Ascending aorta (tissue), 2 donors: Measurements from ENCODE around the gene NPAS3. TPM values are rescaled to one million over a fixed set of nuclear protein-coding genes. Genes with fewer than 3 reads are reported as not detected.

Experiments used
- DNase-seq, 2 donors: peaks; one replicate each; pipeline ENCODE4 v3.0.0-alpha.2; 2019; ENCODE audit warnings: low spot score in 2 of 2
- H3K27ac ChIP-seq, 2 donors: fragments of 200-600 bp; sonication (generic); one replicate each; pipeline ENCODE4 v1.5.1; 2016 to 2017; ENCODE audit warnings: mild to moderate bottlenecking in 1 of 2
- H3K27me3 ChIP-seq: fragments of 200-600 bp; sonication (generic); one replicate; pipeline ENCODE4 v1.5.1; 2017
- H3K36me3 ChIP-seq, 2 donors: fragments of 200-600 bp; sonication (generic); one replicate each; pipeline ENCODE4 v1.5.1; 2016
- H3K4me1 ChIP-seq, 2 donors: fragments of 200-600 bp; sonication (generic); one replicate each; pipeline ENCODE4 v1.5.1; 2016 to 2017; ENCODE audit warnings: mild to moderate bottlenecking in 1 of 2
- H3K4me3 ChIP-seq, 2 donors: fragments of 200-600 bp; sonication (generic); one replicate each; pipeline ENCODE4 v1.5.1; 2016 to 2017; ENCODE audit warnings: mild to moderate bottlenecking in 1 of 2
- H3K9me3 ChIP-seq, 2 donors: fragments of 200-600 bp; sonication (generic); one replicate each; pipeline ENCODE4 v1.5.1; 2016
- intact Hi-C: fragments of 100-400 bp; cut with DNase I; formaldehyde crosslinking; loops from one replicate; pipeline ENCODE4 v1.15.1; 2023
- total RNA-seq: library from RNA; depleted of rRNA; stranded (reverse); fragments of >200 nt; gene quantifications from one replicate; pipeline ENCODE4 v1.1.0, GENCODE V29; 2016
- TF ChIP-seq, protein P1 (sequence below), 3 experiments: fragments of 200-600 bp in 2 of 3; fragments of 450-650 bp in 1 of 3; sonication (generic) in 2 of 3; IDR thresholded peaks; one replicate each; pipeline ENCODE4 v1.5.1; 2016 to 2019; ENCODE audit warnings: antibody characterized with exemption in 3 of 3, mild to moderate bottlenecking in 1 of 3, moderate library complexity in 1 of 3

The NPAS3 gene
- total RNA-seq, 1 donor from 2014 or later, result not detected

DNA sequence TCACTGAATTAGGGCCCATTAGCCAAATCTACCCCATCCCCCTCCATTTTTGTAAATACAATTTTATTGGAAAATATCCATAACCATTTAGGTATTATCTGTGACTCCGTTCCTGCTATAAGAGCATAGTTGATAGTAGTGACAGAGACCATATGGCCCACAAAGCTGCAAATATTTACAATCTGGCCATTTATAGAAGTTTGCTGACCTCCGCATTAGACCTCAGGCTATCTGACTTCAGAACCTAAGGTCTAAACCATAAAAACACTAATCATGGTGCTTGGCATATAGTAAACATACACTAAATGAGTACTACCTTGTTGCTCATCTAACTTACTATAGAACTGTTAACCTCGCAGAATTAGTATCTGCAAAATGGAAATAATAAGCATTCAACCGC is 124.8 kb downstream of the NPAS3 start:
- H3K9me3 ChIP-seq, result no peaks in the 10 kb centered on the region
- no peaks in the 10 kb centered on the region for H3K27me3 ChIP-seq
- no peaks in the 10 kb centered on the region for H3K4me1 ChIP-seq
- no peak overlapping the region for H3K27ac ChIP-seq
- no peaks in the 10 kb centered on the region for H3K36me3 ChIP-seq
- no peak for DNase-seq
- TF ChIP-seq, protein P1, sequence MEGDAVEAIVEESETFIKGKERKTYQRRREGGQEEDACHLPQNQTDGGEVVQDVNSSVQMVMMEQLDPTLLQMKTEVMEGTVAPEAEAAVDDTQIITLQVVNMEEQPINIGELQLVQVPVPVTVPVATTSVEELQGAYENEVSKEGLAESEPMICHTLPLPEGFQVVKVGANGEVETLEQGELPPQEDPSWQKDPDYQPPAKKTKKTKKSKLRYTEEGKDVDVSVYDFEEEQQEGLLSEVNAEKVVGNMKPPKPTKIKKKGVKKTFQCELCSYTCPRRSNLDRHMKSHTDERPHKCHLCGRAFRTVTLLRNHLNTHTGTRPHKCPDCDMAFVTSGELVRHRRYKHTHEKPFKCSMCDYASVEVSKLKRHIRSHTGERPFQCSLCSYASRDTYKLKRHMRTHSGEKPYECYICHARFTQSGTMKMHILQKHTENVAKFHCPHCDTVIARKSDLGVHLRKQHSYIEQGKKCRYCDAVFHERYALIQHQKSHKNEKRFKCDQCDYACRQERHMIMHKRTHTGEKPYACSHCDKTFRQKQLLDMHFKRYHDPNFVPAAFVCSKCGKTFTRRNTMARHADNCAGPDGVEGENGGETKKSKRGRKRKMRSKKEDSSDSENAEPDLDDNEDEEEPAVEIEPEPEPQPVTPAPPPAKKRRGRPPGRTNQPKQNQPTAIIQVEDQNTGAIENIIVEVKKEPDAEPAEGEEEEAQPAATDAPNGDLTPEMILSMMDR (IDR thresholded peaks at IDR 0.05), result no peak
- intact Hi-C loops, result no loop called here
- no peak overlapping the region for H3K4me3 ChIP-seq

DNA sequence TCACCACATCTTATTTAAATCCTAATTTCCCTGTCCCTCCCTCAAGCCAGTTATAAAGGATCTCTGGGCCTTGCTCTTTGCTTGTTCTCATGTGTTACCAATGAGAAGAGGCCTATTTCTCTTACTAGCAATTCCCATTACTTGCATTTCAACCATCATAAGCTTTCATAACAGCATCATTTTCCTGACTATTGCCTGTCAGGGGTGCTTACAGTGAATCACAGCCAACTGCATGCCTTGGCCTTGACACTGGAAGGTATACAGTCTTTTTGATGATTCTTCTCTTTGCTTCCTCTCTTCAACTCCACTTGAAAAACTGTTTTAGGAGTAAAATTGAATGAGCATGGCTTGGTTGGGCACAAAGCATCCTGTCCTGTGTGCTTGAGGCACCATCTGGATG is 127.0 kb downstream of the NPAS3 start:
- intact Hi-C loops, result no loop called here
- no peaks in the 10 kb centered on the region for H3K27me3 ChIP-seq
- no peaks in the 10 kb centered on the region for H3K4me1 ChIP-seq
- no peaks in the 10 kb centered on the region for H3K9me3 ChIP-seq
- H3K36me3 ChIP-seq, result no peaks in the 10 kb centered on the region
- no peak overlapping the region for H3K4me3 ChIP-seq
- H3K27ac ChIP-seq, result no peak overlapping the region
- TF ChIP-seq, protein P1 (IDR thresholded peaks at IDR 0.05), result no peak
- no peak for DNase-seq

DNA sequence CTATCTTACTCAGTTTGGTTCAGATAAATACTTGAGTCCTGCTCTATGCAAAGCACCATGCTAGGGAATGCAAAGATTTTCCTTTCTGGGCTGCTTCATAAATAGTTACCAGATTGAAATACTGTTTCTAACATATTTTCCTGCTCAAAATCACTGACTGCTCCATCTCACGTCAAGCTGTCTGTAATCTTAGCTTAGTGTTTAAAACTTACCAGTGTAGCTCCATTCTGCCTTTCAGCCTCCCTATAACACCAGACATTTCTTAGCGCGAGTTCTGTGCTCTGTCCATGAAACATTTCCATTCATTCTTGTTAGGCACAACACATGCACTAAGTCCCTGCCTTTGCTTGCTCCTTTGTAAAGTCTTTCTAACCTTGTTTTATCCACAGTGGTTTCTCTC is 129.4 kb downstream of the NPAS3 start:
- Histone ChIP-seq H3K27me3 (no peaks in the 10 kb centered on the region), H3K27ac (no peak overlapping the region), H3K4me3 (no peak overlapping the region), H3K9me3 (no peaks in the 10 kb centered on the region), H3K36me3 (no peaks in the 10 kb centered on the region), H3K4me1 (no peaks in the 10 kb centered on the region)
- TF ChIP-seq, protein P1 (IDR thresholded peaks at IDR 0.05), result no peak
- intact Hi-C loops, result no loop called here
- DNase-seq, result no peak

DNA sequence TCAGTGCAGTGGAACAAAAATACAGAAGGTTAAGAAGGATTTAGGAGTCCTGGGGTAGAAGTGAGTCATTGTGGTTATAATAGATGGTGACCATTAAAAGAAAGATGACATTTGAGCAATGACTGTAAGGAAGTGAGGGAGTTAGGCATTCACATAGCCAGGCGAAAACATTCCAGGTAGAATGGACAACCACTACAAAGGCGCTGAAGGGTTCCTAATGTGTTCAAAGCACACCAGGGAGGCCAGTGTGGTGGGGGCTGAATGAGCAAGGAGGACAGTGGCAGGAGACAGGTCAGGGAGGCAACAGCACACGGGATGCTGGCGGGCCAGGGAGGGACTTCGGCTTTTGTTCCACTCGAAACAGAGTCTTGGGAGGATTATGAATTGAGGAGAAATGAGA is 129.9 kb downstream of the NPAS3 start:
- Histone ChIP-seq H3K4me3 (no peak overlapping the region), H3K27me3 (no peaks in the 10 kb centered on the region), H3K36me3 (no peaks in the 10 kb centered on the region), H3K27ac (no peak overlapping the region), H3K4me1 (no peaks in the 10 kb centered on the region), H3K9me3 (no peaks in the 10 kb centered on the region)
- TF ChIP-seq, protein P1 (IDR thresholded peaks at IDR 0.05), result no peak
- intact Hi-C loops, result no loop called here
- no peak for DNase-seq

DNA sequence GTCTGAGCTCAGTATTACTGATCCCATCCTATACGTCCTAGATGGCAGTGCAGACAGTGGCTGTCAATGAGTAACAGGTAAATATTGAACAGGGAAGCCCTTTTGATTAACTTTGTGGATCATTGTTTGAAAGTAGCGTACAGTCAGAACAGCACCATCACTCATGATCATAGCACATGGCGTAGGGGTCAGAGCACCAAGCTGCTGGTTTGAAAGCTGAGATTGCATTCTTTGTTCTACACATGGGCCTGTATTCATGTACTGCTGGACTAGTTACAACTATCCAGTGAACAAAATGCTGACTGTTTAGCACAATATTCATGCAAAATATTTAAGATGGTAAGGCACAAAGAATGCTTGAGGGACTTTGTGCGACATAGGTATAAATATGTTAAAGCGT is 131.8 kb downstream of the NPAS3 start:
- no peak for DNase-seq
- H3K4me1 ChIP-seq, result no peaks in the 10 kb centered on the region
- no peaks in the 10 kb centered on the region for H3K36me3 ChIP-seq
- no peaks in the 10 kb centered on the region for H3K27me3 ChIP-seq
- H3K9me3 ChIP-seq, result no peaks in the 10 kb centered on the region
- no peak overlapping the region for H3K27ac ChIP-seq
- no peak overlapping the region for H3K4me3 ChIP-seq
- TF ChIP-seq, protein P1 (IDR thresholded peaks at IDR 0.05), result no peak
- intact Hi-C loops, result no loop called here

DNA sequence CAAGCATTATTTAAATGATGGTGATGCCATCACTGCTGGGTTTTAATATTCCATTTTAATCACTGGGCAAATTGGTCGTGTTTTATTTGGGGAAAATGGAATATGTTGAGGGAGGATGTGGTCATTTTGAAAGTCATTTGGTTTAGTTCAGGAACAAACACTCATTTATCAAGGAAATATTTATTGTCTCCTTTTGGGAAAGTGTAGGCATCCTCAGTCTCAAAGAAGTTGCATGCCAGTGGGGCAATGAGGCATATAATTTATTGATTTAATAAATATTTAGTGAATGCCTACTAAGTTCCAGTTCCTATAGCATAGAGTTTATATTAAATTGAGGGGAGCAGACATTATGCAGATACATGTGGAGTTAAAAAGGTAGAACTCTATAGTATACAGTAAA is 134.3 kb downstream of the NPAS3 start:
- intact Hi-C loops, result no loop called here
- Histone ChIP-seq H3K4me3 (no peak overlapping the region), H3K27ac (no peak overlapping the region), H3K27me3 (no peaks in the 10 kb centered on the region), H3K9me3 (no peaks in the 10 kb centered on the region), H3K36me3 (no peaks in the 10 kb centered on the region), H3K4me1 (no peaks in the 10 kb centered on the region)
- TF ChIP-seq, protein P1 (IDR thresholded peaks at IDR 0.05), result no peak
- DNase-seq, result no peak
